ENCODE measurements around the gene EPHA2.

The EPHA2 gene

GRCh38 chr1:16141573-16142336, 14.1 kb downstream of the EPHA2 start:
- H3K27ac Mint-ChIP-seq, result peak overlapping the region; percentile 75
- H3K4me3 Mint-ChIP-seq, result no peak overlapping the region
- peaks cover 9% of the 10 kb centered on the region for H3K4me1 Mint-ChIP-seq
- no peaks in the 10 kb centered on the region for H3K9me3 Mint-ChIP-seq
- ATAC-seq (no peak), DNase-seq (ENCODE audit: low spot score in 2 of 2) (no peak)
- H3K36me3 Mint-ChIP-seq, result no peaks in the 10 kb centered on the region

- Mint-ChIP-seq H3K27ac (no peak overlapping the region), H3K9me3 (no peaks in the 10 kb centered on the region), H3K4me3 (no peak overlapping the region), H3K36me3 (no peaks in the 10 kb centered on the region), H3K4me1 (peaks cover 9% of the 10 kb centered on the region)
- DNase-seq (ENCODE audit: low spot score in 2 of 2), result no peak
- no peak for ATAC-seq
These were observed 15.7 kb downstream of the EPHA2 start for GRCh38 chr1:16140068-16140596.

DNA sequence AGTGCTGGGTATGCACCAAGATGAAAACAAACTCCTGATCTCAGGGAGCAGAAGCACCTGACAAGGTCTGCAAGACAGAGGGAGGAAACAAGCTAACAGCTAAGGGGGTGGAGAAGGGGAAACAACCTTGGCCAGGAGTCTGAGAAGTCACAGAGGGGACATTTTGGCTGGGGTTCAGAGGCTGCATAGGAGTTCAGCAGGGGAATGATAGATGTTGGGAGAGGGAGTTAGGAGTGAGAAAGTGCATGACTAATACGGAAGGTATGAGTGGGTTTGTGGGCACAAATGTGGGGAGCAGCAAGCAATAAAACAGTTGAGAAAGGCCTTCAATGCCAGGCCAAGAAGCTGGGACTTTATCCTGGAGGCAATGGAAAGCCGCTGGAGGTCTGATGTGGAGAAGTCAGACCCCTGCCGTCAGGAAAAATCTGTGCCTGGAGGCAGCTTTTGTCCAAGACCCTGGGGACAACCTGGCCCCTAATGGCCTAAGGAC, 16.4 kb downstream of the EPHA2 start:
- DNase-seq (ENCODE audit: low spot score in 2 of 2), result no peak
- H3K9me3 Mint-ChIP-seq, result no peaks in the 10 kb centered on the region
- no peak overlapping the region for H3K4me3 Mint-ChIP-seq
- ATAC-seq, result peak; percentile 65
- H3K4me1 Mint-ChIP-seq, result peaks cover 9% of the 10 kb centered on the region
- H3K27ac Mint-ChIP-seq, result no peak overlapping the region
- no peaks in the 10 kb centered on the region for H3K36me3 Mint-ChIP-seq

GRCh38 chr1:16138772-16139221, 17.1 kb downstream of the EPHA2 start:
- ATAC-seq (no peak), DNase-seq (ENCODE audit: low spot score in 2 of 2) (no peak)
- Mint-ChIP-seq H3K36me3 (no peaks in the 10 kb centered on the region), H3K27ac (peak overlapping the region; percentile 63), H3K9me3 (no peaks in the 10 kb centered on the region), H3K4me3 (no peak overlapping the region), H3K4me1 (peaks cover 9% of the 10 kb centered on the region)

- no peaks in the 10 kb centered on the region for H3K9me3 Mint-ChIP-seq
- no peak for DNase-seq (ENCODE audit: low spot score in 2 of 2)
- no peak overlapping the region for H3K4me3 Mint-ChIP-seq
- no peak overlapping the region for H3K27ac Mint-ChIP-seq
- no peaks in the 10 kb centered on the region for H3K36me3 Mint-ChIP-seq
- peaks cover 9% of the 10 kb centered on the region for H3K4me1 Mint-ChIP-seq
- ATAC-seq, result no peak
These were observed 17.9 kb downstream of the EPHA2 start for GRCh38 chr1:16137890-16138467.

DNA sequence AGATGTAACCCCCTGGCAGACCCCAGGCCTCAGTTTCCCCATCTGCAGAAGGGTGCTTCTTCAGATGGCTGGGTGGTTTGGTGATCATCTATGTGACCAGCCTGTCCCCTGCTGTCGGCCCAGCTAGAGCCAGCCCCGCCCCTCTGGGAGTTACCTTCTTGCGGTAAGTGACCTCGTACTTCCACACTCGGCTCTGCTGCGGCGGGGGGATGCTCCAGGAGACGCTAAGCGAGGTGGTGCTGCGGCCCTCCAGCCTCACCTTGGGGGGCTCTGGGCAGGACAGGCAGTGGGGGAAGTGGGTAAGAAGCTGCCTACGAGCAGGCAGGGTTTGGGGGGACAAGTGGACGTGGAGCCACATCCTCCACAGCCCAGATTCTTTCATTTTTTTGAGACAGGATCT, 20.4 kb downstream of the EPHA2 start:
- Mint-ChIP-seq H3K36me3 (no peaks in the 10 kb centered on the region), H3K4me3 (no peak overlapping the region), H3K27ac (no peak overlapping the region), H3K9me3 (no peaks in the 10 kb centered on the region), H3K4me1 (peaks cover 9% of the 10 kb centered on the region)
- no peak for ATAC-seq
- no peak for DNase-seq (ENCODE audit: low spot score in 2 of 2)

DNA sequence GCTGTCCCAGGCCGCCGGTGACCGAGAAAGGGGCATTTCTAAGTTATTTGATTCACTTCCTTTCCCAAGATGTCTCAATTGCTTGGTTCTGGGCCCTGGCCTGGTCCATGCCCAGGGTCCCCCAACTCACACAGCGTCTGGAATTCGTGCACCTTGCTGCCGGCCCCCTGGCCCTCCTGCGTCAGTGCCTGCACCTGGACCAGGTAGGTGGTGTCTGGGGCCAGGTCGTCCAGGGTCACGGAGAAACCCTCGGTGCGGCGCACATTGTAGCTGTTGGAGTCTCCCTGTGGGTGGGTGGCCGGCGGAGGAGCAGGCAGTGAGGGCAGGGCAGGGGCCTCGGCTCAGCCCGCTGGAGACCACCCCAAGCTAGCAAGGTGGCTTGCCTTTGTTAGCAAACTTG, 21.0 kb downstream of the EPHA2 start:
- ATAC-seq, result no peak
- no peaks in the 10 kb centered on the region for H3K9me3 Mint-ChIP-seq
- peaks cover 9% of the 10 kb centered on the region for H3K4me1 Mint-ChIP-seq
- no peaks in the 10 kb centered on the region for H3K36me3 Mint-ChIP-seq
- H3K4me3 Mint-ChIP-seq, result no peak overlapping the region
- no peak for DNase-seq (ENCODE audit: low spot score in 2 of 2)
- H3K27ac Mint-ChIP-seq, result no peak overlapping the region

- H3K4me1 Mint-ChIP-seq, result peaks cover 2% of the 10 kb centered on the region
- no peak overlapping the region for H3K4me3 Mint-ChIP-seq
- ATAC-seq, result no peak
- no peaks in the 10 kb centered on the region for H3K9me3 Mint-ChIP-seq
- H3K27ac Mint-ChIP-seq, result no peak overlapping the region
- no peak for DNase-seq (ENCODE audit: low spot score in 2 of 2)
- H3K36me3 Mint-ChIP-seq, result no peaks in the 10 kb centered on the region
These were observed 21.6 kb downstream of the EPHA2 start for GRCh38 chr1:16134066-16134801.

DNA sequence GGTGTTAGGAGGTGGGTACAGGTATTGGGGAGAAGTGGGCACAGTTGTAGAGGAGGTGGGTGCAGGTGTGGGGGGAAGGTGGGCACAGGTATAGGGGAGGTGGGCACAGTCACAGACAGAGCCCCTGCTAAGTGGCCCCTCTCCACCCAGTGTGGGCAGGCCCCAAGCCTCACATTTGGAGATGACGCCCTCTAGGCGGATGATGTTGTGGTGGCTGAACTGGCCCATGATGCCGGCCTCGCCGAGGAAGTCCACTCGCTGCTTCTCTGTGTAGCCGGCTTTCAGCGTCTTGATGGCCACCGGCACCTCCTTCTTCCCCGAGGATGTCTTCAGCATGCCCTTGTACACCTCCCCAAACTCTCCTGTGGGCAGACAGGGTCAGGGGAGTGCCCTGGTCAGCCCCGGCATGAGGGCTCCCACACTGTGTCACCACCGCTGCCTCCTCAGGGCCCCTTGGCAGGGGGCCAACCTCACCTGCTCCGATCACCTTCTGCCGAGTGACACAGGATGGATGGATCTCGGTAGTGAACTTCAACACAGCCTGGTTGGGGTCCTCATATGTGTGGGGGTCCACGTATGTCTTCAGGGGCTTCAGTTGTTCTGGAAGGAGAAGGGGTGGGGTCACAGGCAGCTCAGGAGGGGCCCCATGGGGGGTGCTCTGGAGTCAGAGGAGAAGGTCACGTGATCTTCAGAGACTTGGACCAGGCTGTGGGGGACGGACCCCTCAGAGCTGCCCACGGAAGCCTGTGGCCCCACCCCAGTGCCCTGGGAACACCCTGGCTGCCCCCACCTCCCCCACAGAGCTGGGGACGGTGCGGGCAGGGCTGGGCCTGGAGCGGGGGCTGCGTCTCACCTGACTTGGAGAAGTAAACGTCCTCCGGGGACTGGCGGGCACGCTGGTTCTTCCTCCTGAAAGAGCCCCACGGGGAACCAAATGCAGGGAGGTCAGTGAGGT, 22.6 kb downstream of the EPHA2 start:
- no peak overlapping the region for H3K27ac Mint-ChIP-seq
- no peak for DNase-seq (ENCODE audit: low spot score in 2 of 2)
- no peak overlapping the region for H3K4me3 Mint-ChIP-seq
- H3K4me1 Mint-ChIP-seq, result no peaks in the 10 kb centered on the region
- no peak for ATAC-seq
- no peaks in the 10 kb centered on the region for H3K9me3 Mint-ChIP-seq
- H3K36me3 Mint-ChIP-seq, result no peaks in the 10 kb centered on the region

DNA sequence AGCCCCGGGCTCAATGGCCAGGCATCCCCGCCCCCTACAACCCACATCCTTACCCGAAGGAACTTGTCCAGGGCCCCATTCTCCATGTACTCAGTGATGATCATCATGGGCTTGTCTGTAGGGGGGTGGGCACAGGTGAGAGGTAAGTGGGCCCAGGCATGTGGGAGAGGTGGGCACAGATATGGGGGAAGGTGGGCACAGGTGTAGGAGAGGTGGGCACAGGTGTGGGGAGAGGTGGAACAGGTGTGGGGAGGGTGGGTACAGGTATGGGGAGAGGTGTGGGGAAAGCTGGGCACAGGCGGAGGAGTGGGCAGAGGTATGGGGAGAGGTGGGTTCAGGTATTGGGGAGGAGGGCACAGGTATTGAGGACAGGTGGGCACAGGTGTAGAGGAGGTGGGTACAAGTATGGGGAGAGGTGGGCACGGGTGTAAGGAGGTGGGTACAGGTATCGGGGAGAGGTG, 23.5 kb downstream of the EPHA2 start:
- Mint-ChIP-seq H3K9me3 (no peaks in the 10 kb centered on the region), H3K4me3 (no peak overlapping the region), H3K36me3 (no peaks in the 10 kb centered on the region), H3K4me1 (no peaks in the 10 kb centered on the region), H3K27ac (no peak overlapping the region)
- no peak for DNase-seq (ENCODE audit: low spot score in 2 of 2)
- ATAC-seq, result no peak

DNA sequence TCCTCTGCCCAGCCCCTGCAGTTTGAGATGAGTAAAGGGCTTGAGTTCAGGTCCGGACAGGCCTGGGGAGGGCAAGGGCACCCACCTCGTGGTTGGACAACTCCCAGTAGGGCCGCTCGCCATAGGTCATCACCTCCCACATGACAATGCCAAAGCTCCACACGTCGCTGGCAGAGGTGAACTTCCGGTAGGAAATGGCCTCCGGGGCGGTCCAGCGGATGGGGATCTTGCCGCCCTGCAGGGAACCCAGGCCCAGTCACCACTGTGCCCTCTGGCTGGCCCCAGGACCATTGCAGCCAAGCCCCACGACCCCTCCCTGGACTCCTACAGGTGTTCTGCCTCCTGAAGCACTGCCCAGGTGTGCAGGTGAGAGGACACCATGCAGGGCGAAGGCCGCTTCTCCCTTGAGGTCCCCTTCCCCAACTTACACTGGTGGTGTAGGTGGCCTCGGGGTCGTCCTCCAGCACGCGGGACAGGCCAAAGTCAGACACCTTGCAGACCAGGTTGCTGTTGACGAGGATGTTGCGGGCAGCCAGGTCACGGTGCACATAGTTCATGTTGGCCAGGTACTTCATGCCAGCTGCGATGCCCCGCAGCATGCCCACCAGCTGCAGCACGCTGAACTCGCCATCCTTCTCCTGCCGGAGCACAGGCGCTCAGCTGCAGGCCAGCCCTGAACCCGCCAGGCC, 24.1 kb downstream of the EPHA2 start:
- Mint-ChIP-seq H3K36me3 (no peaks in the 10 kb centered on the region), H3K4me3 (no peak overlapping the region), H3K9me3 (no peaks in the 10 kb centered on the region), H3K27ac (no peak overlapping the region), H3K4me1 (no peaks in the 10 kb centered on the region)
- no peak for ATAC-seq
- DNase-seq (ENCODE audit: low spot score in 2 of 2), result no peak

- Mint-ChIP-seq H3K9me3 (no peaks in the 10 kb centered on the region), H3K27ac (no peak overlapping the region), H3K4me1 (no peaks in the 10 kb centered on the region), H3K4me3 (no peak overlapping the region), H3K36me3 (no peaks in the 10 kb centered on the region)
- ATAC-seq (no peak), DNase-seq (ENCODE audit: low spot score in 2 of 2) (no peak)
These were observed 25.0 kb downstream of the EPHA2 start for GRCh38 chr1:16130827-16131226.

- DNase-seq (ENCODE audit: low spot score in 2 of 2), result no peak
- Mint-ChIP-seq H3K36me3 (no peaks in the 10 kb centered on the region), H3K9me3 (no peaks in the 10 kb centered on the region), H3K27ac (no peak overlapping the region), H3K4me1 (no peaks in the 10 kb centered on the region), H3K4me3 (no peak overlapping the region)
- ATAC-seq, result no peak
These were observed 25.8 kb downstream of the EPHA2 start for GRCh38 chr1:16129921-16130543.

DNA sequence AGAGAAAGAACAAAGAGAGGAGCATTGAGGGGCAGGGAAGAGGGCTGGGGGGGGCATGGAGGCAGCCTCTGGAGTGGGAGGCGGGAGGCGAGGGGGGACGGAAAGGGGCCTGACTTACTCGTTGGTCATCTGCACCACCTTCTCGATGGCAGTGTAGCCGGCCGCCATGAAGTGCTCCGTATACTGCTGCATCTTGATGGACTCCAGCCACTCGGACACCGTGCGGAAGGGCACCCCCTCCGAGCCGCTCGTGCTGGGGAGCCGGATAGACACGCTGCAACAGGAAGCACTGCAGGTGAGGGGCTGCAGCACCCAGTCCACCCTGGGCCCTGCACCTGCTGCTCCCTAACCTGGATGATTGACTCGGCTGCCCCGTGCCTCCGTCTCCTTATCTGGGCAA, 26.6 kb downstream of the EPHA2 start:
- H3K36me3 Mint-ChIP-seq, result no peaks in the 10 kb centered on the region
- H3K9me3 Mint-ChIP-seq, result no peaks in the 10 kb centered on the region
- no peak for ATAC-seq
- H3K4me3 Mint-ChIP-seq, result no peak overlapping the region
- DNase-seq (ENCODE audit: low spot score in 2 of 2), result no peak
- H3K27ac Mint-ChIP-seq, result no peak overlapping the region
- peaks cover 5% of the 10 kb centered on the region for H3K4me1 Mint-ChIP-seq

Measured in stimulated activated effector memory CD8-positive, alpha-beta T cell treated with anti-CD3 and anti-CD28 coated beads, Interleukin-12 subunit alpha, Interleukin-12 subunit beta, amount 100 ng/mL, for 72 hours (primary cell).